Skeletal muscle tissue (tissue), 4 donors: Measurements from ENCODE around the gene PFAS. TPM values are rescaled to one million over a fixed set of nuclear protein-coding genes. Genes with fewer than 3 reads are reported as not detected.
A peak's percentile ranks its signal among the peaks of the same experiment; 100 is the strongest.

Experiments used
- H3K27ac ChIP-seq: one replicate; pipeline ENCODE4 v1.7.0; 2013; ENCODE audit warnings: mild to moderate bottlenecking, low read depth, low read length, inconsistent platforms
- H3K27me3 ChIP-seq, 3 donors: one replicate each; pipeline ENCODE4 v1.7.0; 2013; ENCODE audit warnings: low read length in 3 of 3; ENCODE audit not compliant: control insufficient read depth in 3 of 3, insufficient read depth in 3 of 3
- H3K36me3 ChIP-seq, 3 donors: one replicate each; pipeline ENCODE4 v1.7.0; 2013; ENCODE audit warnings: low read length in 3 of 3; ENCODE audit not compliant: control insufficient read depth in 3 of 3, insufficient read depth in 3 of 3
- H3K4me1 ChIP-seq, 3 donors: one replicate each; pipeline ENCODE4 v1.7.0; 2013; ENCODE audit warnings: low read length in 3 of 3, mild to moderate bottlenecking in 3 of 3; ENCODE audit not compliant: control insufficient read depth in 3 of 3, insufficient read depth in 3 of 3
- H3K4me3 ChIP-seq, 3 donors: one replicate each; pipeline ENCODE4 v1.7.0; 2013; ENCODE audit warnings: low read length in 3 of 3
- H3K9ac ChIP-seq, 3 donors: one replicate each; pipeline ENCODE4 v1.7.0; 2013; ENCODE audit warnings: low read length in 3 of 3, mild to moderate bottlenecking in 3 of 3, moderate library complexity in 2 of 3, low read depth in 1 of 3
- H3K9me3 ChIP-seq, 3 donors: one replicate each; pipeline ENCODE4 v1.7.0; 2013; ENCODE audit warnings: low read length in 3 of 3; ENCODE audit not compliant: control insufficient read depth in 3 of 3
- total RNA-seq: library from RNA; depleted of rRNA; stranded (reverse); fragments of >200 nt; gene quantifications from one replicate; pipeline ENCODE4 v1.2.3, GENCODE V29; 2014
- donor health status: Osteomylitis.

Gene PFAS
- total RNA-seq, 1 donor from 2014 or later, result 16.7 TPM

DNA sequence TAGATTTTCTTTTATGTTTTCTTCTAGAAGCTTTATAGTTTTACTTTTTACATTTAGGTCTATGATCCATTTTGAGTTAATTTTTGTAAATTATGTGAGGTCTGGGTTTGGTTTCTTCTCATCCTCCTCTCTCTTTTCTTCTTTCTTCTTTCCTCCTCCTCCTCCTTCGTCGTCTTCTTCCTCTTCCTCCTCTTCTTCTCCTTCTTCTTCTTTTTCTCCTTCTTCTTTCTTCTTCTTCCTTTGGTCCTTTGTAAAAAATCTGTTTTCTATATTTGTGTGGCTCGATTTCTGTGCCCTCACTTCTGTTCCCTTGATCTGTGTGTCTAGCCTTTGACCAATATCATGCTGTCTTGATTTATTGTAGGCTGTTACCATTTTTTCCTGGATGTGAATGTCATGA lies 51.1 kb downstream of the PFAS start:
- Histone ChIP-seq H3K27me3 (no peaks in the 10 kb centered on the region), H3K27ac (no peak overlapping the region), H3K9me3 (no peaks in the 10 kb centered on the region), H3K4me3 (no peak overlapping the region), H3K9ac (no peak overlapping the region), H3K4me1 (no peaks in the 10 kb centered on the region), H3K36me3 (no peaks in the 10 kb centered on the region)

DNA sequence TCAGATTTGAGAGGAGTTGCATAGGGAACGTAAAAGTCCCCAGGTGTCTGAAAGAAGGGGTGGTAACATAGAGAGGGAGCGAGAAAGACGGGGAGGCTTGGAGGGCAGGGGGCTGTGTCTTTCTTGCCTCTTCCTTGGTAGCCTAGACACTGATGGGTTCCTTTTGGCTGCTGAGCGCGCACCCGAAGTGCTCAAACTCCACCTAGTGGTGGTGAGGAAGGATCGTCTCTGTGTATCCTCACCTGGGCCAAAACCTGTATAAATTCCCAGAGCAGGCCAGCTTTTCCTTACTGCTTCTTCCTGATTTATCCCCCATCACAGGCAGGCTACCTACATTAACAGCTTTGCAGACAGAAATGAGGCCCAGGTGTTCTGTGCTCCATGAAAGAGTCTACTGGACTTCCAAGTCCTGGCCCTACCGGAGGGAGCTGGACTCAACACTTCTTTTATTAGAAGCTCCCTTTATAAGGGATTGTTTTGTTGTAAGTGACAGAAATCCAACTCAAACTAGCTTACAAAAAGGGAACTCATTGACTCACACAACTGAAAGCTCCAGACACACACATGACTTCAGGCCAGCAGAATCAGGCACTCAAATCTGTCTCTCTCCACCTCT lies 51.6 kb downstream of the PFAS start:
- Histone ChIP-seq H3K4me1 (no peaks in the 10 kb centered on the region), H3K9me3 (no peaks in the 10 kb centered on the region), H3K36me3 (no peaks in the 10 kb centered on the region), H3K27me3 (no peaks in the 10 kb centered on the region), H3K4me3 (no peak overlapping the region), H3K27ac (no peak overlapping the region), H3K9ac (no peak overlapping the region)

DNA sequence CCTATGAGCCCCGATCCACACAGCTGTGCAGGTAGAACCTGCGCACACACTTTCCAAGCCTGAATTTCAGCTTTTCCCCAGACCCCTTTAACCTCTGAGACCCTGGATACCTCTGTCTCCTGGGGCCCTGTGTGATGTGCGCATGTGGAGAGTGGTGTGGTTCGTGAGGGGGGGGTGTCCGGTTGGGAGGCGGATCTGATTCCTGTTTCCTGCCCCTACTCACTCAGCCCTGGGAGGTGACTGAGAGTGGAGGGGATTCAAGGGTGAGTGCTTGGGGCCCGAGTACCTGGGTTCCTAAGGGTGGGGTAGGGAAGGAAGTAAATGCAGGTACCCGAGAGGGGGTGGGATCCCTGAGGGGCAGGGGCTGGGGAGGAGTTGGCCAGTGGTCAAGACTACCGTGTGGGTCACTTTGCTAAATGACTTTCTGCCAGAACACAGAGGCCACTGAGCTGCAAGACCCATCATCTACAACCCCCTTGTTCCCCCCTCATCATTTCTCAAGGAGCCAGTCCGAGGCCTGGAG lies 61.6 kb downstream of the PFAS start:
- peaks cover 24 to 42% (median 33%) of the 10 kb centered on the region in 3 donors for H3K27me3 ChIP-seq
- peak overlapping the region; percentile 68 for H3K27ac ChIP-seq
- peaks cover 2 to 8% (median 5%) of the 10 kb centered on the region in 3 donors for H3K4me1 ChIP-seq
- H3K36me3 ChIP-seq, result no peaks in the 10 kb centered on the region
- H3K4me3 ChIP-seq, result peak overlapping the region; percentile 49 to 70 (median 67)
- peak overlapping the region; percentile 23 to 68 (median 63) for H3K9ac ChIP-seq
- no peaks in the 10 kb centered on the region for H3K9me3 ChIP-seq

DNA sequence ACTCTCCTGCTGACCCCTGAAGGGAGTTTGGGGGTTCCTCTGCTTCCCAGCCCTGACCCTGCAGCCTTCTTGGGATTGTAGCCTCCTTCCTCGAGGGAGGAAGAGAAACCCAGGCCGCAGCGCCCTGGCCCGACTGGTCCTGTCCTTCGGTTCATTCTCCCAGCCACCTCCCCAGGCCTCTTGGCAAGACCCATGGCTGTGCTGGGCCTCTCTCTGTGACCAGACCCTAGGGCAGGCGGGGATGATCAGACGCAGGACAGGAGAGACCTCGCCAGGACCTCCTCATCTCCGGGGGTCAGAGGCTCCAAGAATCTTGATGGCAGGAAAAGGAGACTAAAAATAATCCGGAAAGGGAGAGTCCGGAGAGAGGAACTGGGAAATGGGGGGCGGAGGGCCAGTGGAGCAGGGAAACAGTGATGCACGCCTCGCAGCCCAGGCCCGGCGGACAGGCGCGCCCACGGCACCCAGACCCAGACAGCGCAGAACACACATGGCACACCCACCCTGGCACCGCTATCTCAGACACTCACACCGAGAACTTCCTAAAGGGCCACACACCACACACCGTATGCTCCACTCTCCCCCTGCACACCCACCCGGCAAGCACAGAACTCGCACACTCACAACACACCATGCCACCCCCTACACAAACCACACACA lies 62.2 kb downstream of the PFAS start:
- Histone ChIP-seq H3K4me1 (peaks cover 2 to 8% (median 7%) of the 10 kb centered on the region in 3 donors), H3K27me3 (peaks cover 30 to 48% (median 39%) of the 10 kb centered on the region in 3 donors), H3K36me3 (no peaks in the 10 kb centered on the region), H3K27ac (peak overlapping the region; percentile 68), H3K4me3 (peak overlapping the region; percentile 30 to 63 (median 49)), H3K9ac (peak overlapping the region; percentile 21 to 68 (median 23)), H3K9me3 (no peaks in the 10 kb centered on the region)

DNA sequence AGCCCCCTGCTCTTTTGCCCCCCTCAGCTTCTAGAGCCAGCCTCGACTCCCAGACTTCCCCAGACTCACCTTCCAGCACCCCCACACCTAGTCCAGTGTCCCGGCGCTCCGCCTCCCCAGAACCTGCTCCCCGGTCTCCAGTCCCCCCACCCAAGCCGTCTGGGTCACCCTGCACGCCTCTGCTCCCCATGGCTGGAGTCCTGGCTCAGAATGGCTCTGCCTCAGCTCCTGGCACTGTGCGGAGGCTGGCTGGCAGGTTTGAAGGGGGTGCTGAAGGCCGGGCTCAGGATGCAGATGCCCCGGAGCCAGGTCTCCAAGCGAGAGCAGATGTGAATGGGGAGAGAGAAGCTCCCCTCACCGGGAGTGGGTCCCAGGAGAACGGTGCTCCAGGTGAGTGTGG lies 63.2 kb downstream of the PFAS start:
- no peaks in the 10 kb centered on the region for H3K36me3 ChIP-seq
- peaks cover 31 to 52% (median 41%) of the 10 kb centered on the region in 3 donors for H3K27me3 ChIP-seq
- H3K27ac ChIP-seq, result no peak overlapping the region
- H3K9me3 ChIP-seq, result no peaks in the 10 kb centered on the region
- H3K4me1 ChIP-seq, result peaks cover 2 to 8% (median 7%) of the 10 kb centered on the region in 3 donors
- H3K9ac ChIP-seq, result peak overlapping the region in 1 of 3 donors; percentile 33
- peak overlapping the region in 1 of 3 donors; percentile 6 for H3K4me3 ChIP-seq

DNA sequence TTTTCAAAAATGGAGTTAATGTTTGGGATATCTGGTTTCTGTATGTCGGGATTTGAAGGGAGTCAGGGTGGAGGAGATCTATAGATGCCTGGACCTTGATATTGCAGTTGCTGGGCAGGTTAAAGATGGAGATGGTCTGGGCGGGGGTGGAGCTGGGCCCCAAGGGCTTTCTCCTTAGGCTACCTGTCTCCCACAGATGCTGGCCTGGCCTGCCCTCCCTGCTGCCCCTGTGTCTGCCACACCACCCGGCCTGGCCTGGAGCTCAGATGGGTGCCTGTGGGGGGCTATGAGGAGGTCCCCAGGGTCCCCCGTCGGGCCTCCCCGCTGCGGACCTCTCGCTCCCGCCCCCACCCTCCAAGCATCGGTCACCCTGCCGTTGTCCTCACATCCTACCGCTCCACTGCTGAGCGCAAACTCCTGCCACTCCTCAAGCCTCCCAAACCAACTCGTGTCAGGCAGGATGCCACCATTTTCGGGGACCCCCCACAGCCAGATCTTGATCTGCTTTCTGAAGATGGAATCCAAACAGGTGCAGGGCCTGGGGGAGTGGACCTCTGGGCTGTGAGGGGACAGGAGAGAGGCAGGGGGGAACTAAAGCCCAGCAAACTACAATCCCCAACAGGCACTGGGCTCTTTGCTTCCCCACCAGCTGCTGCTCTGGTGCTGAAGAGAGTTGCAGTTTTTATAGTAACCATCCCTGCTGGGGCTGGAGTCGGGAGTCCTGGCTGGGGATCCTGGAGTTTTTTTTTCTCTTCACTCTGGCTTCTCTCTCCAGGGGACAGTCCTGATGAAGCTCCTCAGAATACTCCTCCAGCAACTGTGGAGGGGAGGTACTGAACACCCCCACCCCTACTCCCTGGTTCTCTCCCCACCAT lies 63.9 kb downstream of the PFAS start:
- Histone ChIP-seq H3K4me3 (no peak overlapping the region), H3K27ac (no peak overlapping the region), H3K36me3 (no peaks in the 10 kb centered on the region), H3K9ac (peak overlapping the region in 1 of 3 donors; percentile 8), H3K27me3 (peaks cover 36 to 52% (median 41%) of the 10 kb centered on the region in 3 donors), H3K4me1 (peaks cover 2 to 8% (median 7%) of the 10 kb centered on the region in 3 donors), H3K9me3 (no peaks in the 10 kb centered on the region)

DNA sequence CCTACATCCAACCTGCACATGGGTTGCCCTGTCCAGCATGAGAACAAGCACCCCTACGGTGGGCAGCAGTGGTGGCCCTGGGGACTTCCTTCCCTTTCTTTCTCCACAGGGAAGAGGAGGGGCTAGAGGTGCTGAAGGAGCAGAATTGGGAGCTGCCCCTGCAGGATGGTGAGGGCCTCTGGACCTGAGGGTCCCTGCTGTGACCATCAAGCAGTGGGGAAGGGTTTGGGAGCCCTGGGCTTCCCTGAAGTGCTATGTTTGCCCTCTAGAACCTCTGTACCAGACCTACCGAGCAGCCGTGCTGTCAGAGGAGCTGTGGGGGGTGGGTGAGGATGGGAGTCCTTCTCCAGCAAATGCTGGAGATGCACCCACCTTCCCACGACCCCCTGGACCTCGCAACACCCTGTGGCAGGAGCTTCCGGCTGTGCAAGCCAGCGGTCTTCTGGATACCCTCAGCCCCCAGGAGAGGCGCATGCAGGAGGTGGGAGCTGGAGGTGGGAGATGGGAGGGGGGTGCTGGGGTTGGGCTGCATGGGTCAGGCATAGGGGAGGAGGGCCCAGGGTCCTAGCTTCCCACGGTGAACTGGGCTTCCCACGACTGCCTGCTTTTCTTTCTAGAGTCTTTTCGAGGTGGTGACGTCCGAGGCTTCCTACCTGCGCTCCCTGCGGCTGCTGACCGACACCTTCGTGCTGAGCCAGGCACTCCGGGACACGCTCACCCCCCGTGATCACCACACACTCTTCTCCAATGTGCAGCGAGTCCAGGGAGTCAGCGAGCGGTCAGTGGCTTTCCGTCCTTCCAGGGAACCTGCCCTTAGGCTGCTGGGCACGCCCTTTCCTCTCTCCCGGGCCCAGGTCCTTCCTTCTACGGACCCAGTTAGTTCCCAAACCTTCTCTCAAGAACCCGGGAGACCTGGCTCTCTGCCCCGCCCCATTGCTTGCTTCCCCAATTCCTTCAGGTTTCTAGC lies 66.0 kb downstream of the PFAS start:
- H3K27me3 ChIP-seq, result peaks cover 42 to 52% (median 50%) of the 10 kb centered on the region in 3 donors
- no peaks in the 10 kb centered on the region for H3K36me3 ChIP-seq
- H3K27ac ChIP-seq, result no peak overlapping the region
- no peaks in the 10 kb centered on the region for H3K9me3 ChIP-seq
- no peak overlapping the region for H3K4me3 ChIP-seq
- peaks cover 2 to 8% (median 7%) of the 10 kb centered on the region in 3 donors for H3K4me1 ChIP-seq
- peak overlapping the region in 1 of 3 donors; percentile 16 for H3K9ac ChIP-seq

DNA sequence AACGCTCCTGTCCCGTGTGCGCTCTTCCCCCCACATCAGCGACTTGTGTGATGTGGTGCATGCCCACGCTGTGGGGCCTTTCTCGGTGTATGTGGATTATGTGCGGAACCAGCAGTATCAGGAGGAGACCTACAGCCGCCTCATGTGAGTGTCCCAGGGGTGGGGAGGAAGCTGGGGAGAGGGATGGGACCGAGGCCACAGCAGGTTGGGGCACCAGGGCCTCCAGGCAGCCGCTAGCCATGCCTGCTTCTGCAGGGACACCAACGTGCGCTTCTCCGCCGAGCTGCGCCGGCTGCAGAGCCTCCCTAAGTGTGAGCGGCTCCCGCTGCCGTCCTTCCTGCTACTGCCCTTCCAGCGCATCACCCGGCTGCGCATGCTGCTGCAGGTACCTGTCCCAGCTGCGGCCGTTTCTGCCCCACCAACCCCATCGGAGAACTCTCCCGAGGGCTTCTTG lies 66.7 kb downstream of the PFAS start:
- Histone ChIP-seq H3K27me3 (peaks cover 42 to 48% (median 45%) of the 10 kb centered on the region in 3 donors), H3K4me1 (peaks cover 2 to 8% (median 7%) of the 10 kb centered on the region in 3 donors), H3K9ac (no peak overlapping the region), H3K4me3 (no peak overlapping the region), H3K9me3 (no peaks in the 10 kb centered on the region), H3K36me3 (no peaks in the 10 kb centered on the region), H3K27ac (no peak overlapping the region)
